Gastroesophageal sphincter (tissue), 2 donors: Measurements from ENCODE around the gene POLN.

Experiments
- EP300 ChIP-seq: sonication (generic); formaldehyde crosslinking; IDR thresholded peaks from one replicate; pipeline ENCODE4 v1.6.1; 2017; ENCODE audit warnings: antibody characterized with exemption, mild to moderate bottlenecking
- POLR2A ChIP-seq, 2 donors: fragments of 450-650 bp; IDR thresholded peaks; one replicate each; pipeline ENCODE4 v1.6.1; 2017; ENCODE audit warnings: antibody characterized with exemption in 2 of 2, mild to moderate bottlenecking in 2 of 2, moderate library complexity in 1 of 2

DNA sequence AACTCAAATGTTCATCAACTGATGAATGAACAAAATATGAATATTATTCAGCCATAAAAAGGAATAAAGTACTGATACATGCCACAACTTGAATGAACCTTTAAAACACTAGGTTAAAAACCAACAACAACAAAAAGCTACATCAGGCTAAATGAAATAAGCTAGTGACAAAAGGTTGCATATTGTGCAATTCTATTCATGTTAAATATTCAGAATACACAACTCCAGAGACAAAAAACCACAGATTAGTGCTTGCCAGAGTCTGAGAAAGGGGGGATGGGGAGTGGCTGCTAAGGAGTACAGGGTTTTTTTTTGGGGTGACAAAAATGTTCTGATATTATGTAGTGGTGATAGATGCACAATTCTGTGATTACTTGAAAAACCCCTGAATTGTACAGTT is 58.5 kb downstream of the POLN start:
- TF ChIP-seq EP300 (no peak), POLR2A (IDR thresholded peaks at IDR 0.05) (no peak)
